OCI-M2 (cell line): ENCODE data around the gene SNX24.
"Not testable (repeated sequence)": the region's sequence is repeated elsewhere in the genome, so short reads cannot be mapped to it uniquely, and the experiment has no call there.

ENCODE experiments used
- DNase-seq: peaks from one replicate; lab custom pipeline; 2025; ENCODE audit not compliant: unreplicated experiment; lab: John Stamatoyannopoulos, UW

SNX24 gene

GRCh38 chr5:122959740-122960445 is 114.5 kb downstream of the SNX24 start:
- DNase-seq, result no peak

DNA sequence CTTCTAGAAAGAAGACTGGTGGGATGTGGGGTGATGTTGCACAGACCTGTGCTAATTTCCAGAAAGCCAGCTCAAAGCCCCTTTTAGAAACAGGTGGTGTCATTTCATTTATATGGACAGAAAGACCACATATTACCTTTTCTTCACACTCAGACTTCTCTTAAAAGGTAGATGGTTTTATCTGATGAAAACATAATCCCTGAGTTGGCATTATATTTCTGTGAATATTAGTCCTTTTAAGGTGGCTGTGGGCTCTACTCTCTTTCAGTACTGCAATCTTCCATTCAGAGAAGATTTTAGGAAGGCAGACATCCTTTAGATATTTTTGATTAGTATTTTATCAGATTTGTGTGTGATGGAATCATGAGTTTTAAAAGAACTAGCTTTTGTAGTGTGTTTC is 117.9 kb downstream of the SNX24 start:
- DNase-seq, result no peak

DNA sequence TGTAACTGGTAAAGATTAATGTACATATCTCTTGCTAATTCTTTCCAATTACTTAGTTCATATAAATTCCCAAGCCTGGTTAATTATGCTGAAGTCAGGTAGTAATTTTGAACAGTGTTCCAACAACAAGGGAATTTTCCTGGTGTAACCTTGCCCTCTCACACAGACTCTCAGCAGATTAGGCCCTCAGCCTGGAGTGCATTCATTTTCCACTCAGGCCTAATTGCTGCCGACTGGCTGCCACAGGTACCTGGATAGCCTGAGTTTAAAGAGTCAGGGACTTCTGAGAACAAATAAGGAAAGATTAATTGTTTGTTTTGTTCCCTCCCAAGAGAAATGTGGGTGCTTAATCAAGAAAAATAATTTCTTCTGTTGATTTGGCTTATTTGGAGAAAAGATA is 119.7 kb downstream of the SNX24 start:
- no peak for DNase-seq

DNA sequence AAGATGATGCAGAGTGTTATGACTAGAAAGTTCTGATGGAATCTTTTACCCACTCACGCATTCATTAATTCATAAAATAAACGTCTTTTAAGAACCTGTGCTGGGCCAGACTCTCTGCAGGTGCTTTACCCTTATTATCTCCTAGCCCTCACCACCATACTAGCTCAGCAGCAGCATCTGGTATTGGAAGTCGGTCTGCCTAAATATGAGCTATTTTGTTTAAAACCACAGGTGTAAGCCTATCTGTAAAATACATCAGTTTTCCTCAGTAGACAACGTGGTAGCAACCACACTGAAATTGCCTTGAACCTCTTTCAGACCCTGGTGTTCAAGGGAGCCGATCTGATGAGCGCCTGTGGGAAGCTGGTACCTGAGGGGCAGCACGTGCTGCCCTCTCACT is 121.7 kb downstream of the SNX24 start:
- DNase-seq, result no peak

GRCh38 chr5:122967625-122968024 is 122.2 kb downstream of the SNX24 start:
- no peak for DNase-seq

DNA sequence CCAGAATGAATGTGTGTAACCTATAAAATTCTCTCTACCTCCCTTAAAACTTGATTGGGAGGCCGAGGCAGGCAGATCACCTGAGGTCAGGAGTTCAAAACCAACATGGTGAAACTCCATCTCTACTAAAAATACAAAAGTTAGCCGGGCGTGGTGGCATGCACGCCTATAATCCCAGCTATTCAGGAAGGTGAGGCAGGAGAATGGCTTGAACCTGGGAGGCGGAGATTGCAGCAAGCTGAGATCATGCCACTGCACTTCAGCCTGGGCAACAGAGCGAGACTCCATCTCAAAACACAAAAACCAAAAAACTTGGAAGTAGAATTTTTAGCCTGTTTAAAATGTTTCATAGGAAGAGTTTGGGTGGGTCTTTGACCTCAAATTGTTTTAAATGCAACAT is 122.6 kb downstream of the SNX24 start:
- DNase-seq, result not testable (repeated sequence)

GRCh38 chr5:122971333-122971732 is 125.9 kb downstream of the SNX24 start:
- no peak for DNase-seq

GRCh38 chr5:122972877-122973276 is 127.5 kb downstream of the SNX24 start:
- no peak for DNase-seq

GRCh38 chr5:122973759-122974158 is 128.3 kb downstream of the SNX24 start:
- not testable (repeated sequence) for DNase-seq

GRCh38 chr5:122974251-122974650 is 128.8 kb downstream of the SNX24 start:
- not testable (repeated sequence) for DNase-seq

DNA sequence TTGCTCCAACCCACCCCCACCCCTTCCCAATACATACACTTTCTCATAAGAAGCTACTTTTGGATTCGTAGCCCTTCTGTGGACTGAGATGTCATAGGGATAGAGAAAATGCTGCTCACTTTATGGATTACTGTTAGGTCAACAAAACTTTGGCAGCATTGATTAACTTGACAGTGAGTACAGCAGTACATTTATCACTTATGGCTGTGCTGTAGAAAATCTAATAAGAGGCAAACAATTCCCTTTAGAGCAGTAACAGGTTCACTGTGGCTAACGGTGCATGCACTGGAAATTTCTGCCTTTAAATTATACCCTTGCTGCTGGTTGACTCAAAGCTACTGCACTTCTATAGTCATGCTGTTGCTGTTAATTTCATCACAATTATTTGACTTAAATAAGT is 131.9 kb downstream of the SNX24 start:
- no peak for DNase-seq

DNA sequence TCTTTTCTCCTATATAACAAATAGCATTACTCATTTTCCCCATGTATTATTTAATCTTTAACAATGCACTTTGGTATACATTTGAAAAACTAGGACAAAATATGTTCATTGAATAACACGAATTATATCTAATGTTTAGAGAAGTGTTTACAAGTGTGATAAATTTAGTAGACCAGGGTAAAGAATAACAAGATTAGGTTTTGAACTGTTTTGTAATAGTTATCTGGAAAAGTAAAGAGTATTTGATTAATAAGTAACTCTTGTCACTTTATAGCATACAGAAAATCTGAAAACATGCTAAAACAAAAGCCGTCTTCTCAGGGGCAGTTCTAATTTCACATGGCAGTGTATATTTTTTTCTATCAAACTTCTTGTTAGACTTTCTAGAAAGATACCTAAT is 132.7 kb downstream of the SNX24 start:
- no peak for DNase-seq

DNA sequence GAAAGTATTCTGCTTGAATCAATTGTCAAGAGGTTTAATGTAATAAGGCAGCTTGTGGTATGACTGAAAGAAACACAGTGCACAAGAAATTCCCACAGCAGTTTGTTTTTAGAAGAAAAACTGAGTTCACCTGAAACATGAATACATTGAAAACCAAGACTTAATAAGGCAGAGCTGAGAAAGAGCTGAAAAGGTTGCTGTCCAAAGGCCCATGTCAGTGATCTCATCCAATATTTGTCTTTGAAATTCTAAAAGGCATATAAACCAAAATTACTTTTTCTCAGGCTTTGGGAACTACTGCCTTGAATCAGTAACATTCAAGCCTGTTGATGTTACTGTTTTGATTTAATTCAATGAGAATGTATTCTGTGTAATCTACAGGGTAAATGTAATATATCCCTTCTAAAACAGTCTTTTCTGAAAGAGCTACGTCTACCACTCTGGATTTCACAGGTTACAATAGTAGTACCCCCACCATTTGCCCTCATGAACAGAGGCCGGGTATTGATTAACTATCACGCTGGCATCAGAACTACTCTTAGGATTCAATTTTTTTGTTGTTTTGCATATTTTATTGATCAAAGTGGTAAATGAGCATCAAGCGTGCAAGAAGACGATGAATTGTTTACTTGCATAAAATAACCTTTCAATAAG is 133.4 kb downstream of the SNX24 start:
- no peak for DNase-seq

- DNase-seq, result no peak
Observed at GRCh38 chr5:122981846-122982245, 136.4 kb downstream of the SNX24 start.

DNA sequence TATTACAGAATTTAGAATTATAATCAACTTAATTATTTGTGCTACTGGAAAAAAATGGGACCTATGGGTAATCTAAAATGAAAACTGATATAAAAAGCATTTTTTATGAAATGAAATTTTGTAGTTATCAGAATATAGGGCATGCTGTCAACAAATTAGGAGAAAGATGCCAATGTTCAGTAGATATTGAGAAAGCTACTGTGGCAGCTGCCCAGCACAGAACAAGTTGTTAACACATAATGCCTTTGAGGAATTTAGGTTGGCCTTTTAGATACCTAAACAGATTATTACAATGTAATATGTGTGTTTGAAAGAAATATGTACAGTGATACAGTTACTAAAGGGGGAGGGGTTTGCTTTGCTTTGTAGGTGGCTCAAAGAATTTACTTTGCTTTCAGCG is 137.0 kb downstream of the SNX24 start:
- DNase-seq, result no peak

- DNase-seq, result no peak
Observed at GRCh38 chr5:122984425-122984824, 139.0 kb downstream of the SNX24 start.

DNA sequence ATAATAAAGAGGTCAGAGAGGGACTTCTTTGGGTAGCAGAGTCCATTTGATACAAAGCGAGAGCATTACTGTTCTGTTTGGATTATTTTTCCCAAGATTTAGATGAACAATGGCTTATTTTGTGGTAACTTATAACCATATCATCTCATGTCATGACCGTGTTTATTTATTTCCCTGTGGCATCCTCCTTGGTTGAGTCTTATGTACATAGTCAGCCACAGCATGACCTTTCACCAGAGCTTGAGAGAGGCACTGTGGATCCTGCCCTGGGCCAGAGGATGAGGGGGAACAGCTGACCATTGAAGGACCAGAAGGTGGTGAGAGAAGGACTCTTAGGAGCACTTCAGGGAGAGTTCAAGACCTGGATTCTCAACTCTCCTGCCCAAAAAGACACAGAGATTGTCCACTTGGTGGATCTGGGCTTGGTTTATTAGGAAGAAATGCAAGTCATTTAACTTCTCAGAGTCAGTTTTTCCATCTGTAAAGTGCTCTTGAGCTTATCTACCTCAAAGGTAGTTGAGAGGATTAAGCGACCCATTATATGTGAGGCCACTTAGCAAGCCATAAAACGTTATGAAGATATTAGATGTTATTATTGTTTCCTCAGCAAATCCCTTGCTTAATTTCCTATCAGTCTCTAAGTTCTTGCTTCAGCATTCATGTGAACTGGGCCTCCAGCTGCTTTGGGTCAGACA is 139.7 kb downstream of the SNX24 start:
- no peak for DNase-seq

DNA sequence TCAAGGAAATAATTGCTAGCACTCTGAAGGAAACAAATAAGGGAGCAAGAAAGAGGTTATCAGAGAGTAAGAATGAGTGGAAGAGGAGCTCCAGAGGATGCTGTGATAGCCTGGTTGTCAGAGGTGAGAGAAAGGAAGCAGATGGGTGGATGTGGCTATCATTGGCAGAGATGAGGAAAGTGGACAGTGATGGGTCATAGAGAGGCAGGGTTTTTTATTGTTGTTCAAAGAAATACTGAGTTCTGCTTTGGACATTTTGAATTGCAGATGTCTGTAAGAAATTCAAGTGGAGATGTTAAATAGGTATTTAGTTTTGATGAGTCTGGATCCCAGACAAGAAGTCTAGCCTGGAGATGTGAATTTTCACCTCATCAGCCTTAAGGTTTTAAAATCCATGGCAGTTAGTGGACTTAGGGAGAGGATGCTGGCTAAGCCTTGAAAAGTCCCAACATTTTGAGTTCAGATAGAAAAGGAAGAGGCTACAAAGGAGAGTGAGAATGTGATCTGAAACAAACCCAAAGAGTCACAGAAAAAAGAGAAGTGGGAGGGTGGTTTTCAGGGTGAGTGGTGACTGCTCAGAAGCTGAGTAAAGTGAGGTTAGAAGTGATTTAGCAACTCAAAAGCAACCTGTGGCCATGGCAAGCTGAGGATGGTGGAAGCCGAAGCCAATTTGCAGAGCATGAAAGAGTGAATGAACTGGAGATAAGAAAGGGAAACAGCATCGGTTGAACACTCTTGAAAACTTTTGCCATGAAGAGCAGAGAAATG is 140.7 kb downstream of the SNX24 start:
- DNase-seq, result no peak

- no peak for DNase-seq
Observed at GRCh38 chr5:122996091-122996490, 150.7 kb downstream of the SNX24 start.

DNA sequence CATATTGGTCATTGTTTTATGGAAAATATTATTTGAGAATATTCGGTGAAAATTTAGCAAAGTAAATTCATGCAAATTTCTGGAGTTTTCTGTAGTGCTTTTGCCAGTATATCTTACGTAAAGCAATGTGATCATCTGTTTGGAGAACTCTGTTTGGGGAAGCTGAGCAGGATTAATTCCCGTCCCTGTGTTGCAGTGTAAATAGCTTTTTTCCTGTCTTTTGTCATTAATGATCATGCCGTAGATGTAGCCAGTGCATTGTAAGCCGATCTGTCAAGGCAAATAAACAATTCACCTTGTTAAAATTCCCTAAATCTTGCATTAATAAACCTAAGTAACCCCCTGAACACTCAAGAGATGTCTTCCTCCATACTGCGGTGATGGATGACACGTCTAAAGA is 151.9 kb downstream of the SNX24 start:
- no peak for DNase-seq

DNA sequence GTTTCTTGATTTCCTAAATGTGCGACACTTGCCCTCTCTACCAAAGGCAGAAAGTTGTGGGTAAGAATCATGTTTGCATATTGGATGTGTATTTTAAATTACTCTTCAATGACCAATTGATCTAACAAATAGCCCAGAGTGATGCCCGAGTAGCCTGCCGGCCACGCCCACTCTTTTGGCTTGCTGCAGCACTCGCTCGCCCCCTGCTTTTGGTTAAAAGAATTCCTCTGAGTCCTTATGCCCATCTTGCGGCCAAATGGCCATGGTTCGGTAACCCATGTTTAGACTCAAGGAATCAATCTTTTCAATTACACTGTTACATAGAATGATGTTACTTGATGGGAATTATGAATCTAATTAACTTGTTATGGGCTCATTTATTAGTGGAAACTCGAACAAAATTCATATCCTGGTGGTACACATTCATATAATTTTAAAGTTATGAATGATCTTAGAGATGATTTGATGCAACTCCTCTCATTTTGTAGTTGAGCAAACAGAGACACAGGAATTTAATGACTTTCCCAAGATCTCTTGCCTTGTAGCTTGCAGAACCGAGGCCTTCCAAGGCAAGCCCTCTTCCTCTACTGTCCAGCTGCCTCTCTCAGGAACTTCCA is 154.6 kb downstream of the SNX24 start:
- no peak for DNase-seq
